ENCODE data around the gene AURKAIP1. TPM values are rescaled to one million over a fixed set of nuclear protein-coding genes. Genes with fewer than 3 reads are reported as not detected.

Gene AURKAIP1
- total and polyA plus RNA-seq, 2 experiments from 2014 or later, result 118 to 218 TPM

DNA sequence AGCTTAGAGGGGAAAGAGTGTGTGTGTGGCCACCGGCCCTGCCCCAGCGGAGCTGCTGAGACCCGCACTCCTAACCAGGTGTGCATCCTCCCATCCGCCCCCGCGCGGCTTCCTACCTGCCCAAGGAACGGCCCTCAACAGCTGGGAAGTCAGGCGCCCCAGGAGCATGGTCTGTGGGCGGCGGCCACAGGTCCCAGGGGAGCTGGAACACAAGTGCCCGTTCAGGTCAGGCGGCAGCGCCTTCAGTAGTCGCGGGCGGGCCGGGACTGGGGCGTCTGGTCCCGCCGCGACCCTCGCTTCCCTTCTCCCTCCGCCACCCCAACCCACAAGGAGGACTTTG lies 448 bp downstream of the AURKAIP1 start:
- TF ChIP-seq EZH2 (IDR thresholded peaks at IDR 0.05; ENCODE audit: insufficient read depth, poor library complexity, severe bottlenecking), result no peak
- H3K4me1 ChIP-seq (ENCODE audit: insufficient read depth), result peaks cover 9% of the 10 kb centered on the region
- WGBS, 2 experiments (ENCODE audit: low coverage in 1 of 2, low lambda C conversion rate in 2 of 2, missing lambda C conversion rate in 2 of 2), result 1% methylated on average over 14 to 21 of the region's 24 CpGs
- H3F3A ChIP-seq (ENCODE audit: insufficient read depth), result peaks cover 18% of the 10 kb centered on the region; the same call in 1 of the 2 replicates
- H3K4me3 ChIP-seq, result peak overlapping the region; percentile 85
- H3K9ac ChIP-seq, result peak overlapping the region; percentile 98
- peaks cover 52% of the 10 kb centered on the region for H3K79me2 ChIP-seq (ENCODE audit: insufficient read depth)
- H3K27me3 ChIP-seq (replicated peaks; ENCODE audit: insufficient read depth), result no peaks in the 10 kb centered on the region
- in situ Hi-C loops (cut with MboI), result no loop called here
- peak overlapping the region; percentile 53 for H3K4me2 ChIP-seq (ENCODE audit: unreplicated experiment)
- peak overlapping the region; percentile 93 for H3K27ac ChIP-seq
- peak overlapping the region; percentile 54 for H2AFZ ChIP-seq
- no peaks in the 10 kb centered on the region for H3K9me3 ChIP-seq (ENCODE audit: low read depth)
- peak; percentile 57 for DNase-seq
- no peaks in the 10 kb centered on the region for H4K20me1 ChIP-seq (ENCODE audit: insufficient read depth)
- no peaks in the 10 kb centered on the region for H3K9me2 ChIP-seq (ENCODE audit: insufficient read depth)
- no peaks in the 10 kb centered on the region for H3K36me3 ChIP-seq (ENCODE audit: low read depth)

DNA sequence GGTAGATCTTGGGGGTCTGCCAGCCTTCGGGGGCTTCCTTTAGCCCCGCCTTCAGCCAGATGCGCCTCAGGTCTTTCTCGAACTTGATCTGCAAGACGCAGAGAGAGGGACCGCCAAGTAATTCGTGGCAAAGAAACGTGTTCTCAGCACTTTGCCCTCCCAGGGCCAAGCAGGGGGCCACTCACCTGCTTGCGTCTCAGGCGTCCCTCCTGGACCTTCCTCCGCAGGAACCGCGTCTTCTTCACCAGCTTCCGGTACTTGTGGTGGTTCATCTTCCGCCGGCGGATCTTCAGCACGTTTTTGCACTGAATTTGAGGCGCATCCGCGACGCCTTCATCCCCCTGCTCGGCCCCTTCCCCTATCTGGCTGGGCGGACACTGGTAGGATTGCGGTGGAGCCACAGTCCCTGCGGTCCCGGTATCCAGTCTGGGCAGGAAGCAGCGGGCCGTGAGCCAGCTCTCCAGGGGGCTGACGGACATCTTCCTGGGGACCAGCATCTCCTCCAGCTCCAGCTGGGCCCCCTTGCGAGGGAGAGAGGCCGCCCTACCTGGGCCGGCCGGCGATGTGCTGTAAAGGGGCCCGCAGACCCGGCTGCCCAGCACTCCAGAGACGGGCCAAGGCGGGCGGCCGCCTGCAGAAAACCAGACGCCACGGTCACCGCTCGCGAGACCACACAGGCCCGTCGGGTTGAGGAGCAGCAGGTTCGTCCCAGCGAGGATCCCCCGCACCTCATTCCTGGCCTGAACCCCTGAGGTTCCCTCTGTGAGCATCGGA lies 1.0 kb downstream of the AURKAIP1 start:
- peak overlapping the region; percentile 53 for H3K4me2 ChIP-seq (ENCODE audit: unreplicated experiment)
- peak overlapping the region; percentile 93 for H3K27ac ChIP-seq

DNA sequence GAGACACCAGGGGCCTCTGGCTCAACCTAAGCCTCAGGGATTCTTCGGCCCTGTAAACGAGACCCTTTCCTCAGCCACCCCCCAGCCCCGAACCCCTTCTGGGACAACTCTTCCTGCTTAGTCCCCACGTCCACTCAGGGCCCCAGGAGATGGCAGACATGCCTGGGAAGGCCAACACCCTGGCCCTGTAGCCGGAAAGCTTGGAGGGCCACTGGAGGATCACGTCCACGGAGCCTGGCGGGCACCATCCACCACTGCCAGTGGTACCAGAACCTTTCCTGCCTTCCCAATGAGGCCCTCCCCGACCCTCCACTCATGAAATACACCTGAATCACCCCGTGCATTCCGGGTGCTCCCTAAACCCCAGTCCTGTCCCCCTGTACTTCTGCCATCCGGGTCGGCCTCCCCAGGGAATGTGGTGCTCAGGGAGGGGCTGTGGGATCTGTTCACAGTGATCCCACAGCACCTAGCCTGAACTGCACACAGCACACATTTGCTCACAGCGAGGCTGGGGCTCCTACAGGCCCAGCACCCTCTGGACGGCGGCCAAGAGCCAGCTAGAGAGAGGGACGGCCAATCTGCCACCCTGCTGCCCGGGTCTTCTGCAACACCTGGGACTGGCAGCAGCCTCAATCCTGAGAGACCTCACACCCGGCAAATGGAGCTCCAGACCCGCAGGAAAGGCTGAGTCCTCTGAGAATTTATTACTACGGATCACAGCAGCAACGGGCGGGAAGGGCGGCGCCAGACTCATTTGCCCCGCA lies 1.8 kb downstream of the AURKAIP1 start:
- H3K4me2 ChIP-seq (ENCODE audit: unreplicated experiment), result peak overlapping the region; percentile 53

More for the DNA sequence above, 1.0 kb downstream of the AURKAIP1 start:
- peaks cover 18% of the 10 kb centered on the region; the same call in 1 of the 2 replicates for H3F3A ChIP-seq (ENCODE audit: insufficient read depth)
- H3K9me3 ChIP-seq (ENCODE audit: low read depth), result no peaks in the 10 kb centered on the region
- in situ Hi-C loops (cut with MboI), result no loop called here
- no peak for TF ChIP-seq EZH2phosphoT487 (IDR thresholded peaks at IDR 0.05; ENCODE audit: insufficient read depth, low read depth)
- TF ChIP-seq EZH2 (IDR thresholded peaks at IDR 0.05; ENCODE audit: insufficient read depth, poor library complexity, severe bottlenecking), result no peak
- WGBS, 2 experiments (ENCODE audit: low coverage in 1 of 2, low lambda C conversion rate in 2 of 2, missing lambda C conversion rate in 2 of 2), result 60 to 63% methylated on average over 41 to 42 of the region's 52 CpGs
- peak; percentile 48 for DNase-seq
- peak overlapping the region; percentile 98 for H3K9ac ChIP-seq
- no peak overlapping the region for H2AFZ ChIP-seq
- H3K27me3 ChIP-seq (replicated peaks; ENCODE audit: insufficient read depth), result no peaks in the 10 kb centered on the region
- no peaks in the 10 kb centered on the region for H3K9me2 ChIP-seq (ENCODE audit: insufficient read depth)
- peaks cover 50% of the 10 kb centered on the region for H3K79me2 ChIP-seq (ENCODE audit: insufficient read depth)
- H3K36me3 ChIP-seq (ENCODE audit: low read depth), result no peaks in the 10 kb centered on the region
- peak overlapping the region; percentile 85 for H3K4me3 ChIP-seq
- no peaks in the 10 kb centered on the region for H4K20me1 ChIP-seq (ENCODE audit: insufficient read depth)
- peaks cover 9% of the 10 kb centered on the region for H3K4me1 ChIP-seq (ENCODE audit: insufficient read depth)

More for the DNA sequence above, 1.8 kb downstream of the AURKAIP1 start:
- TF ChIP-seq EZH2 (IDR thresholded peaks at IDR 0.05; ENCODE audit: insufficient read depth, poor library complexity, severe bottlenecking) (no peak), EZH2phosphoT487 (IDR thresholded peaks at IDR 0.05; ENCODE audit: insufficient read depth, low read depth) (no peak)
- Histone ChIP-seq H3K79me2 (ENCODE audit: insufficient read depth) (peaks cover 45% of the 10 kb centered on the region), H3K36me3 (ENCODE audit: low read depth) (no peaks in the 10 kb centered on the region), H3K4me3 (peak overlapping the region; percentile 85), H3K27ac (no peak overlapping the region), H4K20me1 (ENCODE audit: insufficient read depth) (no peaks in the 10 kb centered on the region), H3K4me1 (ENCODE audit: insufficient read depth) (peaks cover 9% of the 10 kb centered on the region), H2AFZ (no peak overlapping the region), H3F3A (ENCODE audit: insufficient read depth) (peaks cover 18% of the 10 kb centered on the region; the same call in 1 of the 2 replicates), H3K9me3 (ENCODE audit: low read depth) (no peaks in the 10 kb centered on the region), H3K9ac (peak overlapping the region; percentile 98; the same call in 1 of the 2 replicates), H3K27me3 (replicated peaks; ENCODE audit: insufficient read depth) (no peaks in the 10 kb centered on the region), H3K9me2 (ENCODE audit: insufficient read depth) (no peaks in the 10 kb centered on the region)
- DNase-seq, result no peak
- 83 to 89% methylated on average over 23 to 25 of the region's 26 CpGs for WGBS, 2 experiments (ENCODE audit: low coverage in 1 of 2, low lambda C conversion rate in 2 of 2, missing lambda C conversion rate in 2 of 2)
- in situ Hi-C loops (cut with MboI), result no loop called here

Data from GM23248 (cell line).